ENCODE results near the gene CHTF18.

Gene CHTF18

DNA sequence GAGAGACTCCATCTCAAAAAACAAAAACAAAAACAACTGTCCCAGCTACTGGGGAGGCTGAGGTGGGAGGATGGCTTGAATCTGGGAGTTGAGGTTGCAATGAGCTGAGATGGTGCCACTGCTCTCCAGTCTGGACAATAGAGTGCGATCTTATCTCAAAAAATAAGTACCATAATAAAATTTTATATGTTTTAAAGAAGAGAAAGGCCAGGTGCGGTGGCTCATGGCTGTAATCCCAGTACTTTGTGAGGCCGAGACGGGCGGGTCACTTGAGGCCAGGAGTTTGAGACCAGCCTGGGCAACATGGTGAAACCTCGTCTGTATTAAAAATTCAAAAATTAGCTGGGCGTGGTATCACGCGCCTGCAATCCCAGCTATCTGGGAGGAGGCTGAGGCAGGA, 11.6 kb upstream of the CHTF18 start:
- no peak for DNase-seq

DNA sequence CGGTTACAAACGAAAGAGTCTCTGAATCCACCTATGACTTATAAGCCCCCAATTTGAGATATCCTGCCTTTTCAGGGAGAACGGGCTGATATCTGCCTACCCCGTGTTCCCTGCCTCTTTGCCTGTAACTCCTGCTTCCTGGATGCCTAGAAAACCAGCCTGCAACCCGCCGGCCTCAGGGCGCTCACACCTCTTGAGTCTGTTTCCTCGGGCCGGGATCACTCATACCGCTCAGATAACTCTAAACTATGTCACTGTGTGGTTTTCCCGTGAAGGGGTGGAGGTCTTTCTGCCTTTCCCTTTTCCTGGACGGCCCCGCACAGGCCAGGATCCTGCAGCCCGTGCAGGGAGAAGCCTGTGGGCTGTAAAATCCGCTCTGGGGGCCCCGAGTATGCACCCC, 10.6 kb upstream of the CHTF18 start:
- DNase-seq: peak; percentile 92

DNA sequence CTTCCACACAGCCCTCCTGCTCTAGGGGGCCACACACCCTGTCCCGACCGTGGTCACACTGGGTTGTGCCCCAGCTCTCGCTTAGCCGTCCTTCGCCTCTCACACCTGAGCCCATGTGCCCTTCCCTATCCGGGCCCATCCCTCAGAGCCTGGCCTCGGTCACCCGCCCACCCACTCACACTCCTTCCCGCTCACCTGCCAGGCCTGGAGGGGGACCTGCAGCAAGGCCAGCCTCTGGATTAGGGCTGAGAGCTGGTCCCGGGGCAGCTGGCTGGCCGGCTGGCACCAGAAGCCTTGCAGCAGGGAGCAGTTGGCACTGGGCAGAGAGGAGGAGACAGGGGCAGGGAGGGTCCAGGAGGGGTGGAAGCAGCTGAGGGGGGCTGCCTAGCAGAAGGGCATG, 10.0 kb upstream of the CHTF18 start:
- no peak for DNase-seq

DNA sequence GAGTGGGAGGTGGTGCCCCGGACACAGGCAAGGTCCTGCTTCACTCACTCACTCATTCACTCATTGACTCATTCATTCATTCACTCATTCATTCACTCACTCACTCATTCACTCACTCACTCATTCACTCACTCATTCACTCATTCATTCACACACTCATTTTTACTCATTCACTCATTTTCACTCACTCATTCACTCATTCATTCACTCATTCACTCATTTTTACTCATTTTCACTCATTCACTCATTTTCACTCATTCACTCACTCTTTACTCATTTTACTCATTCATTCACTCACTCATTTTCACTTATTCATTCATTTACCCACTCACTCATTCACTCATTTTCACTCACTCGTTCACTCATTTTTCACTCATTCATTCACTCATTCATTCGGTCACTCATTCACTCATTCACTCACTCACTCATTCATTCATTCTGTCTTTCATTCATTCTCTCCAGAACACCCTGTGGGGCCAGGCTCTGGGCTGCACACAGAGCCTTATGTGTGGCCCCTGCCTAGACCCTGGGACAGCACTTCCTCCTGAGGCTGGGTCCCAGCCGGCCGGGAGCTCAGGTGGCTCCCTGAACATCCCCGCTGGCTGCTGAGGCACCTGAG, 9.4 kb upstream of the CHTF18 start:
- no peak for DNase-seq

DNA sequence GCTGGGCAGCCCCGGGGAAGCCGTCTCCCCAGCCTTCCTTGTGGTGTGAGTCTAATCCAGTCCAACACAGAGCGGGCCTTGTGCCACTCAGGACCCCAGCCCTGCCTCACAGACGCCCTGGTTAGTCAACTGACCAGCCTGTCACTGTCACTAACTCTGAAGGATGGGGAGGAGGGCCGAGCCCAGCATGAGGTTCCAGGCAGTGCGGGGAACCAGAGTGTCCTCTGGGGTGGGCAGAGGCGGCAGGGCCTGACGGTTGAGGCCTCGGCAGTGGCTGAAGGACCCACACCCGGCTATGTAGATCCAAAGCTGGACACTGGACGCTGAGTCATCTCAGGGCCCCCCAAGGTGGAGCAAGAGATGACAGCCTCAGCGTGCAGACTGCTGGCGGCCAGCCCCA, 8.9 kb upstream of the CHTF18 start:
- no peak for DNase-seq

DNA sequence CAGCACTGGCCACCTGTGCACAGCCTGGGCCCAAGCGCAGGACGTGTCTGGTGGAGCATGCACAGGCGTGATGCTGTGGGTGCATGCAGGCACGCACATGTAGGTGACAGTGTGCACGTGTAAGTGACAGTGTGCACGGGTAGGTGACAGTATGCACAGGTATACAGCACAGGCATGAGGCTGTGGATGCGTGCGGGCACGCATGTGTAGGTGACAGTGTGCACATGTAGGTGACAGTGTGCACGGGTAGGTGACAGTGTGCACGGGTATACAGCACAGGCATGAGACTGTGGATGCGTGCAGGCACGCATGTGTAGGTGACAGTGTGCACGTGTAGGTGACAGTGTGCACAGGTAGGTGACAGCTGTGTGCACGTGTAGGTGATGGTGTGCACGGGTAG, 8.1 kb upstream of the CHTF18 start:
- DNase-seq: no peak

DNA sequence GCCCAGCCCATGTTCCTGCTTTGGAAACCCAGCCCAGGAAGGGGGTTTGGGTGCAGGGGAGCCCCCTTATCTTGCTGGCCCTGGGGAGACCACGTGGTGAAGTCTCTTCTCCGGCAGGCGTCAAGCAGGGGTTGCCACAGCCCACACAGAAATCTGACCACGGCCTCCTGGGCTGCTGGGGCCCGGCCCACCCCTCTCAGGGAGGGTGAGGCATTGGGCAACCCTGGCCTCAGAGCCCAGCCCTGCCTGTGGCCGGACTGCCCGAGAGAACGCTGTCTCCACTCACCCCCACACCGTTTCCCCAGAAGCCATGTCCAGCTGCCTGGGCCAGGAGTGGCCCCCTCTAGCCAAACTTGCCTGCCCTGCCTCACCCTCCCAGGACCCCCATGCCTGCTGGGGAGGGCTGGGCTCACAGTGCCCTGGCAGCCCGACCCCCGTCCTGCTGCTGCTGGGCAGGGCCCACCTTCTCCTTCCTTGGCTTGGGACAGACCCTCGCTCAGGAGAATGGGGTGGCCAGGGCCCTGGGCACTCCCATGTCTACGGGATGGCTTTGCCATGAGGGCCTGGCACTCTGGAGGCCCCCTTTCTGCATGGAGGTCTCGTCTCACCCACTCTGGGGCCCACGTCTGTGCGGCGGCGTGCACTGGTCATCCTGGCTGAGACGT, 6.9 kb upstream of the CHTF18 start:
- no peak for DNase-seq

DNA sequence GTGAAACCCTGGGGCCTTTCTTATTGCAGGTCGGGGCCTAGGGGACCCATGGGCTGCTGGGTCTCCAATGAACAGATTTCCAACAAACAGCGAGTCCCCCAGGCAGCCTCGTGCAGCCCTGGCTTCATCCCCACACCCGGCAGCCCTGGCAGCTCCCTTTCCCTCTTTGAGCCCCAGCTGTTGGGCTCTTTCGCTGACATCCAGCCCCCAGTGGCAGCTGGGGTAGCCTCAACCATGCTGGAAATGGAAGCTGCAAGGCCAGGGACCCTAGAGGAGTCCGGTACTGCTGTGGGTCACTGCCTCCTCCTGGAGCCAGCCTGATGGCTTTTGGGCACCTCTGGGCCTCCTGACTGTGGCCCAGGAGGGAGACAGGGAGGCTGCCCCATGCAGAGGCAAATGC, 6.2 kb upstream of the CHTF18 start:
- no peak for DNase-seq

DNA sequence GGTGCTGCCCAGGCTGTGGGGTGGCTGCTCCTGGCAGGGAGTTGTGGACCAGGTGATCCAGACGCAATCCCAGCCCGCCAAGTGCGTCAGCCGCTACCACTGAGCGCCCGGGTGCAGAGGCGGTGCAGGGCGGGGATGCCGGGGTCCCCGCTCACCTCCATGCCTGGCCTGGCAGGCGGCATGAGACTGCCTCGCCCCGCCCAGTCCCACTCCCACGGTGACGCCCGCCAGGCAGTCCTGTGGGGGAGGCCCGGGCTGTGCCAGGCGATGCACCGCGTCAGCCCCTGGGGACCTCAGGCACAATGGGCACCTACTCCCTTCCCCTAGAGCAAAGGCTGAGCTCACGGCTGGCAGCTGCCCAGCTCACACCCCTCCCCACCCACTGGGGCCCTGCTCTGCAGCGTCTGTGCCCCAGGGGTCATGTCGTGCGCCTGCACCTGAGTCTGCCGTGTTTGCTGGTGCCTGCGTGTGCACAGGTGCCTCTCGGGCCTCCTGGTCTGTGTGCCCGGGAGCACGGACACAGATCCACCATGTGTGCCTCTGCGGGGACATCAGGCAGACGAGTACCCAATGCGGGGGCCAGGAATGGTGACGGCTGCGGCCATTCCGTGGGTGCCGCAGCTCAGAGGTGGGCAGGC, 5.5 kb upstream of the CHTF18 start:
- no peak for DNase-seq

DNA sequence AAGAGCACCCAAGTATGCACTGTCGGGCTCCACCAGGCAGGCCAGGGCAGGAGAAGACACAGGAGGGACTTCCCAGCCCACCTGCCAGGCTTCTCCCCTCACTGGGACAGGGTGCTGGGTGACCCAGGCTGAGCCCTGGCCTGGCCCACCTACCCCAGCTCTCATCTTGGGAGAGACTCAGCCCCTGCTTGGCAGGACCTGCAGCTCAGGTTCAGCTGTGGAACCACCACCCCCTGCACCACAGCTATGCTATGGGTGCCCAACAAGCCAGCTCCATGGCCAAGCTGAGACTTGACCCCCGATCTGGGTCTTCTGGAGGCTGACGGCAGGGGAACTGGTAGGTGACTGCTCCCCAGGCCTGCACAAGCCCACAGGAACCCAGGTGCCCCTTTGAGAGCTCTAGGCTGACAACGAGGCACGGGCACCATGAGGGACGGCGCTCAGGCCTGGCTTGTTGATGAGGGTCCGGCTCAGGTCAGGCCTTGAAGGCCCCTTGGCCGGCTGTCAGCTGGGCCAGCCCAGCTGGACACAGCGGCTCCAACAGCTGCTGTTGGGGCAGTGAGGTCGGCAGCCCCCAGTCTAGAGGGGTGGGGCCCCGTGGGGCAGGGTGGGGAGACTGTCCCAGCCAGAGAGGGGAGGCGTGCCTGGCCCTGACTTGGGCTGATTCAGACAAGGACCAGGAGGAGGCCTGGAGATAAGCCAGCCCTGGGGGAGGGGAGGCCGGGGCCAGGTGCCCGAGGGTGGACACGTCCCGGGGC, 4.8 kb upstream of the CHTF18 start:
- no peak for DNase-seq

DNA sequence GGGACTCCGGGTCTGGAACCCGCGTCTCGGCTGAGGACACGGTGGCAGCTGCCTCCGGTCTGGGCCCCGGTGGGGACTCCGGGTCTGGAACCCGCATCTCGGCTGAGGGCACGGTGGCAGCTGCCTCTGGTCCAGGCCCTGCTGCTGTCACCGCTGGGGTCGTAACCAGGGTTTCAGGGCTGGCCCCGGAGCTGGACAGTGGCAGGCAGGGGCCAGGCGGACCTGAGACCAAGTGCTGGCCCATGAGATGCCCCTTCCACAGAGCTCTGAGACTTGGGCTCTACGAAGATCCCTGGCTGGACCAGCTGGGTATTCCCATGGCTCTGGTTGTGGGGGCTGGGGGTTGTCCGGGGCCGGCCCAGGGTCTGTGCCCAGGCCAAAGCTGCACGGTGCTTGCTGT, 4.0 kb upstream of the CHTF18 start:
- DNase-seq: no peak

DNA sequence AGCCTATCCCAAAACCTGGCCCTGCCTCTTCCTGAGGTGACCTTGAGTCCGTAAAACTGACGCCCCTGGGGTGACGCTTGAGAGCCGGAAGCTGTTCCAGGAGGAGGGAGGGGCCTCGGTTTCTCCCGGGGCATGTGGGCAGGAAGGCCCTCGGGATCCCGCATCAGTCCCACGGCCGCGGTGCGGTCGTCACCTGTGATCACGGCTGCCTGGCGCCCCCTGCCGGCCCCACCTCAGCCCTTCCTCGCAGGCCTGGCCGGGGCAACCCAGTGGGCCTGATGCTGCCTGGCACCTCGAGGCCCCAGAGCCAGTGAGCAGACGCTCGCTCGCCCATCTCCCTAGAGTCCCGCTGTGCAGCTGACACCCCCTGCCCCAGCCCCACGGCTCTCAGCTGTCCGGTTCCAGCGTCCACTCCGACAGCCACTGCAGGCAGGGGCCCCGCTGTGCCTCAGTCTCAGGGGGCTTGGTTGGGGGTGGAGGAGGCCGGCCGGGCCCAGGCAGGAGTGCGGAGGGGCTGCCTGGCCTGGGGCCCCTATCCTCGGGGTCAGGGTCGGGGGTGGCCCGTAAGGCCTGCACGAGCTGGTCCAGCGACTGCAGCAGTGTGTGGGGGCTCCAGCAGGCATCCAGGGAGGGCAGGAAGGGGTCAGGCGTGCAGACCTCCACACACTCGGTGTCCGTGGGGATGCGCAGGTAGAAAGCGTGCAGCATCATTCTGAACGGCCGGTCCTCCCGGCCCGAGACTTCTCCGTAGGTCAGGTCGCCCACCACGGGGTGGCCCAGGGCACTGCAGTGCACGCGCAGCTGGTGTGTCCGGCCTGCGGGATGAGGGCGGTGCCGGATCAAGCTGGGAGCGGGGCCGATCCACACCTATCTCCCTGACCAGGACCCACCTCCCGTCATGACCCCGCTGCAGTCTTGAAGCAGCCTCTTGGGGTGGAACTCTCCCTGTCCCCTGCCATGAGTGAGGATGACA, 2.6 kb upstream of the CHTF18 start:
- DNase-seq: peak; percentile 87

DNA sequence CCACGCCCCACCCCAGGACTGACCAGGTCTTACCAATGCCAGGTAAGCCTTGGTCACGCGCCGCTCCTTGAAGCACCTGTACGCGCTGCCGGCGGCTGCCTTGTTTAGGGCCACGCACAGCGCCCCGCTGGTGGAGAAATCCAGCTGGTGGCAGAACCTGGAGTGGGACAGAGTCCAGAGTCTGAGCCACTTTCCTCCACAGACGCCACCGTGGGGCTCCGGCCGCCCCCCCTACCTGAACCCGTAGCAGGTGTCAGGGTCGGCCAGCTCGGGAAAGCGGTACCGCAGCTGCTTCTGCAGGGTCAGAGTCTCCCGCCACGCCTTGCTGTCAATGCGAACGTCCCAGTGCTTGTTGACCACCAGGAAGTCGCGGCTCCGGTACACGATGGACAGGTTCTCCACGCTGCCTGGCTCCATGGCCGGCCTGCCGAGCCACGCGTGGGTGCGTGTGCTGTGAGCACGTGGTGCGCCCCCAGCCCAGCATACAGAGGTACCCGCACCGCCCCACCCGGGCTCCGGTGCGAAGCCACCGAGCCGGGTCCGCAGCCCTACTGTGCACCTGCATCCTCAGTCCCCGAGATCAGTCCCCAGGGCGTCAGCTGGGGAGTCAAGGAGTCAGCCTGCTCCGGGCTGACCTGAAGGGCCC, 976 bp upstream of the CHTF18 start:
- DNase-seq: no peak

DNA sequence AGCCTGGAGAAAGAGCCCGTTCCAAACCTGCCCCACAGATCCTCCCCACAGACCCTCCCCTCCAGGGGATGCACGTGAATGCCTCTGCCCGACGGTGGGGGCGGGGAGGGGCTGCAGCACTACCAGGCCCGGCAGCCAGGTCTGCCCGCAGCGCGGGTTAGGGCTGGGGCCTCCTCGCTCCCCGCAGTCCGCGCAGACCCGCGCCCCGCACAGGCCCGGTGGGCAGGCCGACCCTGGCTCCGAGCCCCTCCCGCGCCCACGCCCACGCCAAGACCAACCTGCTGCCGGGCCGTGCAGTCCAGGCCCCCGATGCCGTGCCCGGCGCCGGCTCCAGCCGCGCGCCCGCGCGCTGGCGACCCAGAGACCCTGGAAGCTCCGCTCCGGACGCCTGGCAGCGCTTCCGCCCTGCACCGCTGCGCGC, 432 bp upstream of the CHTF18 start, which contains the start of gene RPUSD1:
TSS of gene RPUSD1 (minus strand) at position 404 of the 421 bp plus-strand sequence. CDS start 644 bp downstream, outside the sequence.
- DNase-seq: no peak

DNA sequence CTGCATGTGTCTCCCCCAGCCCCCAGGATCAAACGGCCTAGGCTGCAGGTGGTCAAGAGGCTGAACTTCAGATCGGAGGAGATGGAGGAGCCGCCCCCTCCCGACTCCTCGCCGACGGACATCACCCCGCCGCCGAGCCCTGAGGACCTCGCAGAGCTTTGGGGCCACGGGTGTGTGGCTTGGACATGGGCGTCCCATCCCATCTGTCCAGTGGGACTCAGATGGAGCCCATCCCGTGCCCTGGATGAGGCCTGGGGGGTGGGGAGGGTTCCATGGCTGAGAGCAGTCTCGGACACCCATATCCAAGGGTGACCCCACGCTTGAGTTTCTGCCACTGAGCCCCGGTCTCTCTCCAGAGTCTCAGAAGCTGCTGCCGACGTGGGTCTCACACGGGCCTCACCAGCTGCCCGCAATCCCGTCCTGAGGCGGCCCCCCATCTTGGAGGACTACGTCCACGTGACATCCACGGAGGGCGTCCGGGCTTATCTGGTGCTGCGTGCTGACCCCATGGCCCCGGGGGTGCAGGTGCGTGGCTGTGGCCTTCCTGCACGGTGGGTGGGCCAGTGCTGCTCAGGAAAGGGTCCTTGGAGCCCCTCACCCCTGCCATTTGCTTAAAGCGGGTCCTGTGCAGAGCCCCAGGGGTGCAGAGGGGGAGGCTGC, 901 bp downstream of the CHTF18 start:
- DNase-seq: no peak

DNA sequence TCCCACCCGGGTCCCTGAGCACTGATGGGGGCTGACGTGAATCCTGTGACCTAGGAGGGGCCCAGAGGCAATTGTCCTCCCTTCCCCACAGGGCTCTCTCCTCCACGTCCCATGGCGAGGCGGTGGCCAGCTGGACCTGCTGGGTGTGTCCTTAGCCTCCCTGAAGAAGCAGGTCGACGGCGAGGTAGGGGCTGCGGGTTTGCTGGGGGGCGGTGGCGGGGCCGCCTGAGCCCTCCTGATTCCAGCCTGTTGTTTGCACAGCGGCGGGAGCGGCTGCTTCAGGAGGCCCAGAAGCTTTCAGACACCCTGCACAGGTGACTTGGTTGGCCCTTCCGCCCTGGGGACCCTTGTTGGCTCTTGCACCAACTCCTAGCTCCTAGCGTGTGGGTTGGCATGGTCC, 1.7 kb downstream of the CHTF18 start:
- no peak for DNase-seq

DNA sequence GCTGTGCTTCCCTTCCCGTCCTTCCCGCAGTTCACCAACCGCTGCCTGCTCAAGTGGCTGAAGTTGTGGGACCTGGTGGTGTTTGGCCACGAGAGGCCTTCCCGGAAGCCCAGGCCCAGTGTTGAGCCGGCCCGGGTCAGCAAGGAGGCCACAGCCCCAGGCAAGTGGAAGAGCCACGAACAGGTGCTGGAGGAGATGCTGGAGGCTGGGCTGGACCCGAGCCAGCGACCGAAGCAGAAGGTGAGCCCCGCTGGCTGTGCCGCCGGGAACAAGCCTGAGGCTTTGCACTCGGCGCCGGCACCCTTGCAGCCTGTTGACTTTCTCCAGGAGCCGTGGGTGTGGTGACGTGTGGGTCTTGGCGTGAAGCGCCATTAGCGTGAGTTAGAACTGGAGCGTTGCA, 2.7 kb downstream of the CHTF18 start:
- no peak for DNase-seq

DNA sequence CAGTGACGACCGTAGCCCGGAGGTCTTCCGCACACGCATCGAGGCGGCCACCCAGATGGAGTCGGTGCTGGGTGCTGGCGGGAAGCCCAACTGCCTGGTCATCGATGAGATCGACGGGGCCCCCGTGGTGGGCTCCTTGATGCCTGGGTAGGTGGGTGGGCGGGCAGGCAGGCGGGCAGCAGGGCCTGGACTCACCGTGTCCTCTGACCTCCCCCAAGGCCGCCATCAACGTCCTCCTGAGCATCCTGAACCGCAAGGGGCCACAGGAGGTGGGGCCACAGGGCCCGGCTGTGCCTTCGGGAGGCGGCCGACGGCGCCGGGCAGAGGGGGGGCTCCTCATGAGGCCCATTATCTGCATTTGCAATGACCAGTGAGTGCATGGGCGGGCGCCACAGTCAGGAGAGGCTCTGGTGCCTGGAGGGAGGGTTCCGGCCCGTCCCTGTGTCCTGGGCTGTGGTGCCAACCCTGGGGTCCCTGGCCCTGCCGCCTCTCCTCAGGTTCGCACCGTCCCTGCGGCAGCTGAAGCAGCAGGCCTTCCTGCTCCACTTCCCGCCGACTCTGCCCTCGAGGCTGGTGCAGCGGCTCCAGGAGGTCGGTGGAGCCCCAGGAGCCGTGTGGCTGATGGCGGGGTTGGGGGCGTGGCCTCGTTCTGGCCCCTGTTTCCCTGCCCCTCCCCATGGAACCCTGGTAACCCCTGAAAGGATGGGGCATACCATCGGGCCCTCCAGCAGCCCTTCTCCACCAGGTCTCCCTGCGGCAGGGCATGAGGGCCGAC, 4.0 kb downstream of the CHTF18 start:
- no peak for DNase-seq

DNA sequence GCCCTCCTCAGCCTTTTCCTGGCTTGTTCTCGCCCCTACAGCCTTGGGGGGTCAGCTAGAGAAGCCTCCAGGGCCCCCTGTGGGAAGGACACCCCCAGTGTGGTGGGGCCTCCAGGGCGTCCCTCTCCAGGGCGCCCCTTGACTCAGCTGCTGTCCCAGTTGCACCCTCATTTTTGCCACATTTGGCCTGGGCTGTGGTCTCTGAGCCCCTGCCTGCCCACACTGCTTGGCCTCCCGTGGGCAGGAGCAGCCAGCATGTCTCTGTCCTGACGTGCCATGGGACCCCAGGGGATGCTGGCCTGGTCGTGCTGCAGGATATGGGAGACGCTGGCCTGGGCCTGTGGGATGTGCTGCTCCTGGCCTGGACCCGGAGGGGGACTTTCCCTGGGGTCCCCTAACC, 5.0 kb downstream of the CHTF18 start:
- DNase-seq: no peak

DNA sequence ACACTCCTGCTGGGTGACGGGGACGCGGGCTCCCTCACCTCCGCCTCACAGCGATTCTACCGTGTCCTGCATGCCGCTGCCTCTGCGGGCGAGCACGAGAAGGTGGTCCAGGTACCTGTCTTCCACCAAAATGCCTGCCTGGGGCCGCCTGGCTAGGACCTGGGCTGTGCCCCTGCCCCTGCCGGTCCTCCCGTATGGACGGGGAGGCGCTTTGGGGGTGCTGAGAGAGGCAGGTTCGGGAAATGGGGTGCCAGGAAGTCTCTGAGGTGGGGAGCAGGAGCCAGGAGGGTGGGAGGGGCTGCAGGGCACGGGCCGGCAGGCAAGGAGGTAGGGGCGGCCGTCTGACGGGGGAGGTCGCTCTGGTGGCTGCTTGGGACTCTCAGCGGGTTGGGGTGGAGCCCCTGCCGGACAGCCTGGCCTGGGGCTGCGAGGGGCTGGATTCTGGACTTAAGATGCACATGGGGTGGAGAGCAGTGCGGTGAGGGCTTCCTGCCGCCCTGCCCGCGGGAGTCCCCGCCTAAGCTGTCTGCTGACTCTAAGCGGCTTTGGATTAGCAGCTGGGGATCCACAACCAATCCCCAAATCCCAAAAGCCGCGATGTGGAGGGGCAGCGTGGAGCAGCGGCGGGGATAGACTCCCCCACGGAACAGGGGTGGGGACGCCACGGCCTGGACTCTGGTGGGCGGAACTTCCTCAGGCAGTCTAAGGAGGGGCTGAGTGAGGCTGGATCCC, 5.8 kb downstream of the CHTF18 start:
- DNase-seq: no peak

All from islet precursor cell (in vitro differentiated cells).